ENCODE data around the gene CHURC1. TPM values are rescaled to one million over a fixed set of nuclear protein-coding genes. Genes with fewer than 3 reads are reported as not detected.

CHURC1 gene
- total RNA-seq, 2 donors from 2014 or later, result 29.1 to 43.2 TPM

- Histone ChIP-seq H3K27me3 (no peaks in the 10 kb centered on the region), H3K36me3 (replicated peaks in 1 of 2; ENCODE audit: insufficient read depth in 1 of 2, low read depth in 2 of 2) (no peaks in the 10 kb centered on the region), H3K4me1 (no peaks in the 10 kb centered on the region), H3K27ac (no peak overlapping the region), H3K4me3 (no peak overlapping the region), H3K9me3 (no peaks in the 10 kb centered on the region)
- DNase-seq (no peak), ATAC-seq (no peak)
- intact Hi-C loops (cut with DNase I), result no loop called here
- no peak for TF ChIP-seq CTCF (IDR thresholded peaks at IDR 0.05)
- TF ChIP-seq POLR2A (IDR thresholded peaks at IDR 0.05), result no peak
- WGBS, 2 donors, result 33 to 52% methylated on average over 1 of the region's 1 CpG
Observed at GRCh38 chr14:64868841-64869240, 45.4 kb upstream of the CHURC1 start.

GRCh38 chr14:64870160-64870559 lies 44.1 kb upstream of the CHURC1 start:
- Histone ChIP-seq H3K27me3 (no peaks in the 10 kb centered on the region), H3K9me3 (no peaks in the 10 kb centered on the region), H3K4me1 (no peaks in the 10 kb centered on the region), H3K36me3 (replicated peaks in 1 of 2; ENCODE audit: insufficient read depth in 1 of 2, low read depth in 2 of 2) (no peaks in the 10 kb centered on the region), H3K27ac (no peak overlapping the region), H3K4me3 (no peak overlapping the region)
- ATAC-seq (no peak), DNase-seq (no peak)
- WGBS, 2 donors, result 41 to 56% methylated on average over 2 of the region's 2 CpGs
- intact Hi-C loops (cut with DNase I), result no loop called here
- TF ChIP-seq POLR2A (IDR thresholded peaks at IDR 0.05) (no peak), CTCF (IDR thresholded peaks at IDR 0.05) (no peak)

GRCh38 chr14:64871344-64871743 lies 42.9 kb upstream of the CHURC1 start:
- Histone ChIP-seq H3K4me1 (no peaks in the 10 kb centered on the region), H3K4me3 (no peak overlapping the region), H3K27ac (no peak overlapping the region), H3K27me3 (no peaks in the 10 kb centered on the region), H3K36me3 (replicated peaks in 1 of 2; ENCODE audit: insufficient read depth in 1 of 2, low read depth in 2 of 2) (no peaks in the 10 kb centered on the region), H3K9me3 (no peaks in the 10 kb centered on the region)
- no peak for TF ChIP-seq CTCF (IDR thresholded peaks at IDR 0.05)
- TF ChIP-seq POLR2A (IDR thresholded peaks at IDR 0.05), result no peak
- DNase-seq (no peak), ATAC-seq (no peak)
- WGBS, 2 donors, result 65 to 74% methylated on average over 2 of the region's 2 CpGs
- intact Hi-C loops (cut with DNase I), result no loop called here

GRCh38 chr14:64873506-64874219 lies 40.6 kb upstream of the CHURC1 start:
- Histone ChIP-seq H3K9me3 (no peaks in the 10 kb centered on the region), H3K27me3 (no peaks in the 10 kb centered on the region), H3K4me1 (peaks cover 3% of the 10 kb centered on the region), H3K4me3 (no peak overlapping the region), H3K27ac (no peak overlapping the region), H3K36me3 (replicated peaks in 1 of 2; ENCODE audit: insufficient read depth in 1 of 2, low read depth in 2 of 2) (no peaks in the 10 kb centered on the region)
- DNase-seq (no peak), ATAC-seq (no peak)
- 71 to 72% methylated on average over 3 of the region's 3 CpGs for WGBS, 2 donors
- no peak for TF ChIP-seq CTCF (IDR thresholded peaks at IDR 0.05)
- no peak for TF ChIP-seq POLR2A (IDR thresholded peaks at IDR 0.05)
- intact Hi-C loops (cut with DNase I), result no loop called here

GRCh38 chr14:64875350-64875749 lies 38.9 kb upstream of the CHURC1 start:
- H3K27me3 ChIP-seq, result no peaks in the 10 kb centered on the region
- H3K27ac ChIP-seq, result no peak overlapping the region
- no peak for ATAC-seq
- intact Hi-C loops (cut with DNase I), result no loop called here
- no peak overlapping the region for H3K4me3 ChIP-seq
- H3K9me3 ChIP-seq, result no peaks in the 10 kb centered on the region
- 68 to 69% methylated on average over 4 of the region's 4 CpGs for WGBS, 2 donors
- H3K4me1 ChIP-seq, result peaks cover 10% of the 10 kb centered on the region
- H3K36me3 ChIP-seq (replicated peaks in 1 of 2; ENCODE audit: insufficient read depth in 1 of 2, low read depth in 2 of 2), result no peaks in the 10 kb centered on the region
- no peak for DNase-seq
- TF ChIP-seq CTCF (IDR thresholded peaks at IDR 0.05) (no peak), POLR2A (IDR thresholded peaks at IDR 0.05) (no peak)
